SJSA1 (cell line): ENCODE measurements around the gene BUD23. TPM values are rescaled to one million over a fixed set of nuclear protein-coding genes. Genes with fewer than 3 reads are reported as not detected.
"Not testable (repeated sequence)": the region's sequence is repeated elsewhere in the genome, so short reads cannot be mapped to it uniquely, and the experiment has no call there.

ENCODE experiments used
- DNase-seq, 2 experiments: peaks; one replicate each; pipeline ENCODE4 v3.0.0-alpha.2; 2015 to 2020; ENCODE audit warnings: low spot score in 2 of 2, low read depth in 1 of 2
- H3K27ac ChIP-seq: fragments of 250-450 bp; sonication (Bioruptor Pico); 2 replicates; pipeline ENCODE4 v1.5.1; 2020; ENCODE audit warnings: mild to moderate bottlenecking, moderate library complexity
- H3K27me3 ChIP-seq: fragments of 250-450 bp; sonication (Bioruptor Pico); replicated peaks from 2 replicates; pipeline ENCODE4 v1.5.1; 2020; ENCODE audit warnings: mild to moderate bottlenecking, moderate library complexity
- H3K36me3 ChIP-seq: fragments of 250-450 bp; sonication (Bioruptor Pico); 2 replicates; pipeline ENCODE4 v1.5.1; 2020; ENCODE audit warnings: mild to moderate bottlenecking
- H3K4me1 ChIP-seq: fragments of 250-450 bp; sonication (Bioruptor Pico); replicated peaks from 2 replicates; pipeline ENCODE4 v1.6.1; 2021; ENCODE audit warnings: mild to moderate bottlenecking
- H3K4me3 ChIP-seq: fragments of 250-450 bp; sonication (Bioruptor Pico); 2 replicates; pipeline ENCODE4 v1.5.1; 2020; ENCODE audit warnings: mild to moderate bottlenecking
- H3K9me3 ChIP-seq: fragments of 250-450 bp; sonication (Bioruptor Pico); replicated peaks from 2 replicates; pipeline ENCODE4 v1.5.1; 2020; ENCODE audit warnings: mild to moderate bottlenecking
- total RNA-seq: library from RNA; depleted of rRNA; stranded (reverse); fragments of >200 nt; shearing (Covaris generic); gene quantifications from 2 replicates; pipeline ENCODE4 v1.2.3, GENCODE V29; 2014

The BUD23 gene
- total RNA-seq, 1 experiment from 2014 or later: 42.2 TPM

DNA sequence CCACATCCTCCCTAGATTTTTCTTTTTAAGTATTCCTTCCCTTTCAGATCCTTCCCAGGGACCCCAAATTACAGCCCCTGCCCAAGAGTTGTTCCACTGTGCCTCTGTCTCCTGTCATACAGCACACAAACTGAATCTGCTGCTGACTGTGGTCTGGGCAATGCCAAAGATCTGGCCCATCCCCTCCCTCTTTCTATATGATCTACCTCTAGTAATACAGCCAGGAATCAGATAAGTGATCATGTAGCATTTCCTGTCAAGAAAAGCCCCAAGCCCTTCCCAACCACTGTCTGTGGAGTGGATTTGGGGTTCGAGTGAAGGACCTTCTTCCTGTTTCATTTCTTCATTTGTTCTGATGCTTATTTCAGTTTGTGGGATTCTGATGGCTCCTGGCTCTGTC is 29.4 kb downstream of the BUD23 start:
- Histone ChIP-seq H3K27ac (no peak overlapping the region), H3K4me1 (peaks cover 29% of the 10 kb centered on the region), H3K4me3 (no peak overlapping the region), H3K9me3 (no peaks in the 10 kb centered on the region), H3K27me3 (no peaks in the 10 kb centered on the region), H3K36me3 (peaks cover 38% of the 10 kb centered on the region)
- no peak for DNase-seq

DNA sequence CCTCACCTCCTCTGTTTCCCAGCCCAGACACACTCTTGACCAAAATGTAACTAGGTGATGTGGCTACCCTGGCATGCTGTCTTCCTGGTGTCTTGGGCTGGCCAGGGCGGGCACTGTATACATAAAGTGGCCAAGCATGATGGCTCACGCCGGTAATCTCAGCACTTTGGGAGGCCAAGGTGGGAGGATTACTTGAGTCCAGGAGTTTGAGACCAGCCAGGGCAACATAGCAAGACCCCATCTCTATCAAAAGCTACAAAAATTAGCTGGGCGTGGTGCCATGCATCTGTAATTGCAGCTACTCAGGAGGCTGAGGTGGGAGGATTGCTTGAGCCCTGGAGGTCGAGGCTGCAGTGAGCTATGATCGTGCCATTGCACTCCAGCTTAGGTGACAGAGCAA is 29.9 kb downstream of the BUD23 start:
- H3K27me3 ChIP-seq, H3K27ac ChIP-seq, H3K9me3 ChIP-seq: not testable (repeated sequence)

DNA sequence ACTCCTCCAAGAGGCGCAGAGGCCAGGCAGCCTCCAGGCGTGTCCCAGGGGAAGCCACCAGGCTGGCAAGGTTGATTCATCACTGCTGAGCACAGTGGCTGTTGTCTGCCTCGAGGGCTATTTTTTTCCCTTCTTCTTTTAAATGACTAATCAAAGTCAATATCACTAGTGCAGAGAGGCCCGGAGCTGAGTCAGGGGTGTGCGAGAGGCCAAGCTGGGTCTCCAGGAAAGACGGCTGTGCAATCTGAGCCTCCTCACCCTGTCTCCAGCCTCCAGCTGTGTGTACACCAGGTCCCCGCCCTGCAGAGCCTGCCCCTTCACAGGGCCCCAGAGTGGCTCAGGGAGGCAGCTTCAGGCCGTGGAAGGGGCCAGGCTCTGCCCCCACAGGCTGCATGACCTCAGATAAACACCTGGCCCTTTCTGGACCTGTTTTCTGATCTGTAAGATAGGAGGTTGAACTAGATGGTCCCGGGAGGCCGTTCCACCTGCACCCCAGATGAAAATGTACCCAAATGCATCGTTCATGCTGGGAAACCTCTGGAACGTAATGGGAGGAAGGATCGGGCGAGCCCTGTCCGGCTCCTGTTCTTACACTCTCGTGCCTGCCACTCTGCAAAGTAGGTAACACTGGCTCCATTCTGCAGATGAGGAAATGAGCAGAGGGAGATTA is 32.4 kb downstream of the BUD23 start:
- no peak overlapping the region; the same call in 1 of the 2 replicates for H3K27ac ChIP-seq
- no peaks in the 10 kb centered on the region for H3K9me3 ChIP-seq

More for the DNA sequence above, 29.9 kb downstream of the BUD23 start:
- peaks cover 37% of the 10 kb centered on the region for H3K36me3 ChIP-seq
- peaks cover 35% of the 10 kb centered on the region for H3K4me1 ChIP-seq
- not testable (repeated sequence) for DNase-seq, H3K4me3 ChIP-seq

DNA sequence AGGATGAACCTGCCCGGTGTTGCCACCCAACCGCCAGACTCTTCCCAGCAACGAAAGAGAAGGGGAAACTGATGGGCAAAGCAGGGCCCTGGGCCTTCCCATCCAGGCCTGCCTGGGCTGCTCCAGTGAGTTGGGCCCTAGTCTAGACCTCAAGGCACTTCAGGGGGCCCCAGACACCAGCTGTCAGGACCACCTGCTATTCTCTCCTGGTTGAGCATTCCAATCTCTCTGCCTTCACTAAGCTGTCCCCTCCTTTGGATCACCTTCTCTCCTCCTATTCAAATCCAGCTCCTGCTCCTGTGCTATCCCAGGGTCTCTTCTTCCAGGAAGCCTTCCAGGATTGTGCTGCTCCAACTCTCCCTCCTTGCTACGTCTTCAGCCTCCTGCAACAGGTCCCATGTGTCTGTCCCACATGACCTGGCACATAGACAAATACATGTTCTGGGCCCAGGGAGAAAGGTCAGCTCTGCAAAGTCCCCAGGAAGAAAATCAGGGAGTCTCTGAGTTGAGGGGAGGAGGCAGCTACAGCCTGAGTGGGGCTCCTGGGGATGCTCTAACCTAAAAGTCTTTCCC is 33.0 kb downstream of the BUD23 start:
- no peak for DNase-seq
- Histone ChIP-seq H3K27me3 (no peaks in the 10 kb centered on the region), H3K36me3 (peaks cover 28% of the 10 kb centered on the region), H3K4me1 (peaks cover 49% of the 10 kb centered on the region), H3K4me3 (no peak overlapping the region), H3K27ac (no peak overlapping the region; the same call in 1 of the 2 replicates), H3K9me3 (no peaks in the 10 kb centered on the region)

More for the DNA sequence above, 32.4 kb downstream of the BUD23 start:
- Histone ChIP-seq H3K4me1 (peaks cover 49% of the 10 kb centered on the region), H3K4me3 (no peak overlapping the region), H3K27me3 (no peaks in the 10 kb centered on the region), H3K36me3 (peaks cover 28% of the 10 kb centered on the region)
- DNase-seq: peak; percentile 92 to 95

DNA sequence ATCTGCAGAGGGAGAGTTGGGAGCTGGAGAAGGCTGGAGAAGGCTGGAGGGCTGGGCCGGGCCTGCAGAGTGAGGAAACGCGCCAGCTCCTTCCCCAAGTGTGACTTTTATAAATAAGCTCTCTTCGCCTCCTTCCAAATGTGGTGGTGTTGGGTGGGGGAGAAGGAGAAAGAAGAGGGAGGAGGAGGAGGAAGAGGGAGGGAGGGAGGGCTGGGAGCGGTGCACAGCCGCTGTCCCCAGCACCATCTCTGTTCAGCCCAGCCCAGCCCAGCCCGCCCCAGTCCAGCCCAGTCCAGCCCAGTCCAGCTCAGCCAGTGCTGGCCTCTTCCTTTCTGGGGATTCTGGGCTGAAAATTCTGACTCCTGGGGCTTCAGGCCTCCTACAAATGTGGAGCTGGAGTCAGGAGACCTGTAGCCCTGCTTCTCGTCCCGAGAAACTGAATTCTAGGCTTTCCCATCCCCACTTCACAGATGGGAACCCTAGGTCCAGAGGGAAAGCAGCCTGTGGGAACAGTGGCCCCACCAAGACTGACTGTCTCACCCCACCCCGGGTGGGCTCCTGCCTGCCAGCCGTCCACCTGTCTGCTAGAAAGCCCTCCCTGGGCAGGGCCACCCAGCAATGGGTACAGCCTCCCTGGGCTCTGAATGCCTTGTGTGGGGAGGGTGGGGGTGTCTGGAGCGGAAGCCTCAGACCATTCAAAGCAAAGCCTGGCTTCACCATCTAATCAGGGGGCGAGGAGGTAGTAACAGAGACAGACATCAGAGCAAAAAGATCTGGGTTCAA is 33.8 kb downstream of the BUD23 start:
- Histone ChIP-seq H3K27me3 (no peaks in the 10 kb centered on the region), H3K27ac (peak overlapping the region; percentile 77), H3K9me3 (no peaks in the 10 kb centered on the region), H3K4me1 (peaks cover 49% of the 10 kb centered on the region), H3K36me3 (peaks cover 25% of the 10 kb centered on the region), H3K4me3 (no peak overlapping the region)
- DNase-seq: no peak

DNA sequence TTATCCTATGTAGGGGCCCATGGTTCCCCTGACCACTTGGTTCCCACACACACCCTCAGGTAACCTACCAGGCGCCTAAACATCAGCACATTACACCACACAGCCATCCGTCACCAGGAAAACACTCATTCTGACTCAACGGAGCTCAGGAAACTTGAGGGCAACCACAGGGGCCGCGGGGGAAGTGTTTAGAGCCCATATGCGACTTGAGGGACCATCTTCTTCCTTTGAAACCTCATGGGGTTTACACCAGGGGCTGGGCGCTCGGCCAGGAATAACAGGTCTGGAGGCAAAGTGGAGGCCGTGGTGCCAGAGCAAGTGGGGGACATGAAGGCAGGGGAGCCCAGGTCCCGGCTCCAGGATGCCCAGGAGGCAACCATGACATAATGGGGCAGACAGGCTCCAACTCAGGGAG is 34.6 kb downstream of the BUD23 start:
- H3K27me3 ChIP-seq: no peaks in the 10 kb centered on the region
- no peaks in the 10 kb centered on the region for H3K9me3 ChIP-seq
- peak; percentile 82 to 88 for DNase-seq
- peak overlapping the region; percentile 89 for H3K4me3 ChIP-seq
- peaks cover 20% of the 10 kb centered on the region for H3K36me3 ChIP-seq
- peaks cover 49% of the 10 kb centered on the region for H3K4me1 ChIP-seq
- H3K27ac ChIP-seq: peak overlapping the region; percentile 77

DNA sequence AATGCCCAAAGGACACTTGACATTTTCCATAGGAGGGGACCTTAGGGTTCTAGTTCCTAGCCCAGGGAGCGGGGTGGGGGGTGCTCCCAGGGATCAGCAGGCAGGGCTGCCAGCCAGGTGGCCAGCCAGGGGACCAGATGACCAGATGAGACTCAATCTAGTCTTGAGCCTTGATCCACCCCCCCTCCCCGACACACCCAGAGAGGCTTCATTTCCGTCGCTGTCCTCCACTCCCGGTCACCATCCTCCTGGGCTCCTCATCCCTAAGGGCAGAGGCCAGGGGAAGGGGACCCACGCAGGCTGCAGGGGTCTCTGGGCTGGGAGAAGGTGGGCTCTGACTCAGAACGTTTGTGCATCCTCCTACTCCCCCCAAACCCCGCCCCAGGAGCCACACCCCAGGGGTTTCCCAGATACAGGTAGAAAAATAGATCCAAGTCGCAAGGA is 35.1 kb downstream of the BUD23 start:
- Histone ChIP-seq H3K4me1 (peaks cover 49% of the 10 kb centered on the region), H3K27ac (peak overlapping the region; percentile 16; the same call in 1 of the 2 replicates), H3K27me3 (no peaks in the 10 kb centered on the region), H3K4me3 (peak overlapping the region; percentile 89), H3K36me3 (peaks cover 16% of the 10 kb centered on the region), H3K9me3 (no peaks in the 10 kb centered on the region)
- no peak for DNase-seq

DNA sequence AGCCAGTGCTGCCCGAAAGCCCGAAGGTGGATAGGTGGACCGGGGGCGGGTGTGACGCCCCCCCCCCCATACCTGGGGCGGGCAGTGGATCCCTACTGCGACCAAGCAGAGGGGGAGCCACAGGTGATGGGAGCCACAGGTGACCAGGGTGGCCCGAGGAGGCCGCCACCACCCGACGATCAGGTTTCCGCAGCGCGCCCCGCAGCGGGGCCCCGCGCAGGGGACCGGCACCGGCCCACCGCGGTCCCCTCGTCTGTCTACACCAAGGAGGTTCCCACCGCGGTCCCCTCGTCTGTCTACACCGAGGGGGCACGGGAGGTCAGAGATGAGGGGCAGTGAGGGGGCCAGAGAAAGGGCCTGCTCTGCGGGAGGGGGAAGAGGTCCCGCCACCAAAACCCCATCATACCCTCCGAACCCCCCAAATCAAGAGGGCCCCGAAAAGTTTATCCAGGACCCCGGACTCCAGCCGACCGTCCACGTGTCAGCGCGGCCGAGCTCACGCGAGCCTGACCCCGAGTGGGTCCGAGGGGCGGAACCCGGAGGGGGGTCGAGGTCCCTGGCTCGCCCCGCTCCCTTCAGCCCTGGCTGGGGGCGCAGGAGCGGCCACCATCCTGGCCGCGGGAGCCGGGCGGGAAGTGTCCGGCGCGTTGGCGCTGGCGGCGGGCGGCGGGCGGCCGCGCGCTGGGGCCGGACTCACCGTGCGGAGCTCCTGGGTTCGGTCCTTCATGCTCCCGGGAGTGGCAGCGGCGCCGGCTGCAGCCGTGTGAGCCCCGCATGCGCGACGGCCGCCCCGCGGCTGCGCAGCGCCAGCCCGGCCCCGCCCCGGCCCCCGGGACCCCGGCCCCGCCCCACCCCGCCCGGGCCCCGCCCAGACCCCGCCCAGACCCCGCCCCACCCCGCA is 35.8 kb downstream of the BUD23 start, which contains the start of gene STX1A:
STX1A (minus strand) TSS at position 765 of the 901 bp plus-strand sequence; CDS start at position 727, 38 bp downstream.
- peak within 1 kb of the TSS; percentile 23 for H3K27ac ChIP-seq
- no peaks in the 10 kb centered on the region for H3K27me3 ChIP-seq
- H3K4me1 ChIP-seq: peaks cover 49% of the 10 kb centered on the region
- peaks cover 13% of the 10 kb centered on the region for H3K36me3 ChIP-seq
- no peaks in the 10 kb centered on the region for H3K9me3 ChIP-seq
- peak within 1 kb of the TSS; percentile 89 for H3K4me3 ChIP-seq
- DNase-seq: peak; percentile 37 to 75

DNA sequence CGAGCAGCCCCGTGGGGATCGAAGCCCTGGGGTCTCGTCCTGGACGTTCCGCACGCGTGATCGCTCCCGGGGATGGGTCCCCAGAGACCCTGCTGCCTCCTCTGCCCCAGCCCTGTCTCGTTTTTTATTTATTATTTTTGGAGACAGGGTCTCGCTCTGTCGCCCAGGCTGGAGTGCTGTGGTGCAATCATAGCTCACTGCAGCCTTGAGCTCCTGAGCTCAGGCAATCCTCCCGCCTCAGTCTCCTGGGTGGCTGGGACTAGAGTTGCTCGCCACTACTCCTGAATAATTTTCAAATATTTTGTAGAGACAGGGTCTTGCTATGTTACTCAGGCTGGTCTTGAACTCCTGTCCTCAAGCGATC is 36.4 kb downstream of the BUD23 start:
- Histone ChIP-seq H3K4me3 (peak overlapping the region; percentile 89), H3K27ac (no peak overlapping the region), H3K27me3 (no peaks in the 10 kb centered on the region), H3K36me3 (peaks cover 10% of the 10 kb centered on the region), H3K9me3 (no peaks in the 10 kb centered on the region), H3K4me1 (peaks cover 48% of the 10 kb centered on the region)
- no peak for DNase-seq

DNA sequence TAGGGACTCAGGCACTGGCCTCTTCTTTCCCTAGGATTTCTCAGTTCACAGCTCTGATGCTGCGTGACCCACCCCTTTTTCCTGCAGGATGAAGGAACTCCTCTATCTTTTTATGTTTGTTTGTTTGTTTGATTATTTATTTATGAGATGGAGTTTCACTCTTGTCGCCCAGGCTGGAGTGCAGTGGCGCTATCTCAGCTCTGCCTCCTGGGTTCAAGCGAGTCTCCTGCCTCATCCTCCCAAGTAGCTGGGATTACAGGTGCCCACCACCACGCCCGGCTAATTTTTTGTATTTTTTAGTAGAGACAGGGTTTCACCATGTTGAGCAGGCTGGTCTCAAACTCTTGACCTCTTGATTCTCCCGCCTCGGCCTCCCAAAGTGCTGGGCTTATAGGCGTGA is 37.0 kb downstream of the BUD23 start:
- not testable (repeated sequence) for H3K27ac ChIP-seq, H3K36me3 ChIP-seq, H3K27me3 ChIP-seq, DNase-seq, H3K9me3 ChIP-seq, H3K4me3 ChIP-seq
- peaks cover 41% of the 10 kb centered on the region for H3K4me1 ChIP-seq

DNA sequence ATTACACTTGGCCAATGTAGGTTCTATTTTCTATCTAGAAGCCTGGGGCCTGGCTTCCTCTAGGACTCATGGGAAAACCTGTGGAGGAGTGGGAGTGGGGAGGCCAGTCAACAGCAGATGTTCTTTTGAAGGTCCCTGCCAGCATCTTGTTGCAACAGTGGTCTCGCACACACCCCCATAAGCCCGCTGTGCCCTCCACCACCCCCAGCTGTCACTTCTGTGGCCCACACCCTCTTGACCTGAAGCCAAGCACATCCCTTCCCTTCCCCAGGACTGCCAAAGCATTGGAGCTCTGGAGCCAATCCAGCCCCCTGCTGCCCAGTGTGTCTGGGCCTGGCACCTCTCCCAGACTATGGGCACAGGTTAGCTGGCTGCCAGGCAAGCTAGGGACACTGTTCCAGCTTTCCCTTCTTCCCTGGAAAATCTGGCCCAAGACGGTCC is 38.0 kb downstream of the BUD23 start:
- no peak for DNase-seq
- no peak overlapping the region for H3K4me3 ChIP-seq
- peaks cover 32% of the 10 kb centered on the region for H3K4me1 ChIP-seq
- no peak overlapping the region for H3K27ac ChIP-seq
- no peaks in the 10 kb centered on the region for H3K9me3 ChIP-seq
- H3K36me3 ChIP-seq: peaks cover 4% of the 10 kb centered on the region
- H3K27me3 ChIP-seq: no peaks in the 10 kb centered on the region

DNA sequence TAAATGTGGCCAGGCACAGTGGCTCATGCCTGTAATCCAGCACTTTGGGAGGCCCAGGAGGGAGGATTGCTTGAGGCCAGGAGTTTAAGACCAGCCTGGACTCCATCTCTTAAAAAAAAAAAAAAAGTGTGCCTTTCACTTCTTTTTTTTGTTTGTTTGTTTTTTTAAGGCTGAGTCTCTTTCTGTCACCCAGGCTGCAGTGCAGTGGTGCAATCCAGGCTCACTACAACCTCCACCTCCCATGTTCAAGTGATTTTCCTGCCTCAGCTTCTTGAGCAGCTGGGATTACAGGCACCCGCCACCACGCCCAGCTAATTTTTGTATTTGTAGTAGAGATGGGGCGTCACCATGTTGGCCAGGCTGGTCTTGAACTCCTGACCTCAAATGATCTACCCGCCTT is 38.8 kb downstream of the BUD23 start:
- H3K27ac ChIP-seq, H3K4me3 ChIP-seq, DNase-seq, H3K36me3 ChIP-seq, H3K27me3 ChIP-seq, H3K9me3 ChIP-seq: not testable (repeated sequence)
- H3K4me1 ChIP-seq: peaks cover 25% of the 10 kb centered on the region

DNA sequence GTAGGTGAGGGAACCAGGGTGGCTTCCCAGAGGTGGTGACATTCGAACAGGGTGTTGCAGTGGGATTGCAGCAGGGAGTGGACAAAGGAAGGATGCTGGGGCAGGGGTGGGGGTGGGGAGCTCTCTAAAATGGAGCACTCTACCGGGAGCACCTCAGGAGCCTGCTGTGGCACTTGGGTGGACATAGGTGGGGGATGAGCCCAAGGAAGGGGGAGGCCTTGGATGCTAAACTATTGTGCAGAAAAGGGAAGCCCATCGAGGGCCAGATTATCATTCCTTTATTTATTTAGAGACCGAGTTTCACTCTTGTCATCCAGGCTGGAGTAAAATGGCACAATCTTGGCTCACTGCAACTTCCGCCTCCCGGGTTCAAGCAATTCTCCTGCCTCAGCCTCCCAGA is 39.4 kb downstream of the BUD23 start:
- DNase-seq: no peak
- H3K27me3 ChIP-seq: no peaks in the 10 kb centered on the region
- peaks cover 22% of the 10 kb centered on the region for H3K4me1 ChIP-seq
- H3K27ac ChIP-seq: no peak overlapping the region
- no peak overlapping the region for H3K4me3 ChIP-seq
- H3K36me3 ChIP-seq: no peaks in the 10 kb centered on the region
- no peaks in the 10 kb centered on the region for H3K9me3 ChIP-seq
